HEK293 (cell line): ENCODE measurements around the gene ZKSCAN1.

ENCODE experiments used
- CTCF ChIA-PET: fragments of 350-600 bp; formaldehyde crosslinking; extraction: SDS; loops from one replicate; lab custom pipeline; 2021; ENCODE audit warnings: antibody characterized with exemption; lab: Yijun Ruan, JAX
- POLR2A ChIA-PET: fragments of 300-600 bp; formaldehyde crosslinking; extraction: SDS; loops from one replicate; lab custom pipeline; 2020; ENCODE audit warnings: antibody characterized with exemption, inconsistent platforms; lab: Yijun Ruan, JAX
- H3K27ac ChIP-seq: fragments of 200-500 bp; sonication (Bioruptor generic); 2 replicates; pipeline ENCODE4 v1.5.1; 2014; ENCODE audit warnings: low read depth, low read length, control low read depth, inconsistent platforms; ENCODE audit errors: extremely low read depth
- H3K36me3 ChIP-seq, 2 experiments: fragments of 200-500 bp in 1 of 2; sonication (Bioruptor generic) in 1 of 2; 1 replicate in 1 of 2; 2 replicates in 1 of 2; pipeline ENCODE4 v1.5.1; 2014 to 2017; ENCODE audit warnings: inconsistent platforms in 2 of 2, low read length in 2 of 2; ENCODE audit not compliant: control insufficient read depth in 2 of 2, insufficient read depth in 1 of 2
- H3K4me1 ChIP-seq: fragments of 200-500 bp; sonication (Bioruptor generic); 2 replicates; pipeline ENCODE4 v1.5.1; 2014; ENCODE audit warnings: mild to moderate bottlenecking, low read length, inconsistent platforms; ENCODE audit not compliant: control insufficient read depth, insufficient read depth
- H3K4me3 ChIP-seq: 2 replicates; pipeline ENCODE4 v1.5.1; 2011; ENCODE audit warnings: low read depth, mild to moderate bottlenecking, control low read depth, low read length, moderate library complexity
- H3K9me3 ChIP-seq: fragments of 200-500 bp; sonication (Bioruptor generic); 2 replicates; pipeline ENCODE4 v1.5.1; 2014; ENCODE audit warnings: low read depth, low read length, inconsistent platforms; ENCODE audit not compliant: control insufficient read depth, insufficient read depth
- GLIS1 ChIP-seq: fragments of 450-650 bp; formaldehyde crosslinking; IDR thresholded peaks from 2 replicates; pipeline ENCODE4 v1.5.1; 2016; ENCODE audit warnings: missing biosample characterization, missing genetic modification characterization
- KLF8 ChIP-seq: fragments of 450-650 bp; formaldehyde crosslinking; IDR thresholded peaks from 2 replicates; pipeline ENCODE4 v1.5.1; 2016; ENCODE audit warnings: missing biosample characterization, missing genetic modification characterization
- PBX3 ChIP-seq: sonication (generic); formaldehyde crosslinking; IDR thresholded peaks from 2 replicates; pipeline ENCODE4 v1.8.1; 2022; ENCODE audit warnings: mild to moderate bottlenecking, moderate library complexity, missing genetic modification reagents
- SCRT1 ChIP-seq: fragments of 450-650 bp; formaldehyde crosslinking; IDR thresholded peaks from 2 replicates; pipeline ENCODE4 v1.5.1; 2016; ENCODE audit warnings: missing biosample characterization, missing genetic modification characterization, borderline replicate concordance
- SCRT2 ChIP-seq: fragments of 450-650 bp; formaldehyde crosslinking; IDR thresholded peaks from 2 replicates; pipeline ENCODE4 v1.5.1; 2016; ENCODE audit warnings: missing biosample characterization, missing genetic modification characterization
- YY1 ChIP-seq: fragments of 450-650 bp; formaldehyde crosslinking; IDR thresholded peaks from 2 replicates; pipeline ENCODE4 v1.5.1; 2018; ENCODE audit warnings: missing biosample characterization, missing genetic modification characterization
- ZNF112 ChIP-seq: fragments of 450-650 bp; formaldehyde crosslinking; IDR thresholded peaks from 2 replicates; pipeline ENCODE4 v1.5.0; 2017; ENCODE audit warnings: missing biosample characterization, missing genetic modification characterization
- ZNF214 ChIP-seq: fragments of 450-650 bp; formaldehyde crosslinking; IDR thresholded peaks from 2 replicates; pipeline ENCODE4 v1.5.1; 2017; ENCODE audit warnings: missing biosample characterization, mild to moderate bottlenecking, missing genetic modification characterization, borderline replicate concordance
- ZNF366 ChIP-seq: fragments of 450-650 bp; formaldehyde crosslinking; conservative IDR thresholded peaks from 2 replicates; pipeline ENCODE4 v1.5.1; 2016; ENCODE audit warnings: missing biosample characterization, missing genetic modification characterization
- ZNF394 ChIP-seq: fragments of 450-650 bp; formaldehyde crosslinking; IDR thresholded peaks from 2 replicates; pipeline ENCODE4 v1.5.1; 2016; ENCODE audit warnings: missing biosample characterization, missing genetic modification characterization, mild to moderate bottlenecking, moderate library complexity, borderline replicate concordance
- ZNF600 ChIP-seq: fragments of 450-650 bp; formaldehyde crosslinking; IDR thresholded peaks from 2 replicates; pipeline ENCODE4 v1.5.1; 2016; ENCODE audit warnings: missing biosample characterization, missing genetic modification characterization
- ZNF830 ChIP-seq: fragments of 450-650 bp; IDR thresholded peaks from 2 replicates; pipeline ENCODE4 v1.5.0; 2018; ENCODE audit warnings: missing biosample characterization, missing genetic modification characterization, low read depth, mild to moderate bottlenecking, moderate library complexity

The ZKSCAN1 gene

GRCh38 chr7:100090527-100091410, 75.4 kb downstream of the ZKSCAN1 start:
- TF ChIP-seq ZNF600 (tag by site-specific recombination) (peak; percentile 73; the same call in 1 of the 2 replicates), ZNF830 (tag by site-specific recombination) (no peak), ZNF366 (peak; percentile 31), PBX3 (CRISPR knock-in tag) (no peak), ZNF214 (peak; percentile 70; the same call in 1 of the 2 replicates), SCRT2 (tag by site-specific recombination) (peak; percentile 88), ZNF394 (tag by site-specific recombination) (peak; percentile 11; the same call in 1 of the 2 replicates), YY1 (tag by site-specific recombination) (no peak), KLF8 (tag by site-specific recombination) (peak; percentile 11; the same call in 1 of the 2 replicates), GLIS1 (tag by site-specific recombination) (0 out of 2 replicates have a peak, but pooled peaks have one; percentile 8), SCRT1 (tag by site-specific recombination) (peak; percentile 49; the same call in 1 of the 2 replicates), ZNF112 (tag by site-specific recombination) (no peak)
- no peaks in the 10 kb centered on the region for H3K9me3 ChIP-seq
- no peak overlapping the region for H3K4me3 ChIP-seq
- peaks cover 23 to 56% of the 10 kb centered on the region in 2 experiments for H3K36me3 ChIP-seq
- no peak overlapping the region for H3K27ac ChIP-seq
- ChIA-PET POLR2A (interaction anchor here (1.1 to 7.9 kb wide), 4 partner anchors 8 to 58 kb away, joined by 3 to 115 read pairs (median 4); partner anchors contain the start of genes AP4M1, LAMTOR4, MBLAC1 and MCM7), CTCF (interaction anchor here (0.6 to 1.3 kb wide), 2 partner anchors 38 to 40 kb away, joined by 3 to 4 read pairs; no protein-coding TSS in a partner anchor)
- peaks cover 8% of the 10 kb centered on the region for H3K4me1 ChIP-seq
